ENCODE measurements around the gene TRPM2.

TRPM2 gene

DNA sequence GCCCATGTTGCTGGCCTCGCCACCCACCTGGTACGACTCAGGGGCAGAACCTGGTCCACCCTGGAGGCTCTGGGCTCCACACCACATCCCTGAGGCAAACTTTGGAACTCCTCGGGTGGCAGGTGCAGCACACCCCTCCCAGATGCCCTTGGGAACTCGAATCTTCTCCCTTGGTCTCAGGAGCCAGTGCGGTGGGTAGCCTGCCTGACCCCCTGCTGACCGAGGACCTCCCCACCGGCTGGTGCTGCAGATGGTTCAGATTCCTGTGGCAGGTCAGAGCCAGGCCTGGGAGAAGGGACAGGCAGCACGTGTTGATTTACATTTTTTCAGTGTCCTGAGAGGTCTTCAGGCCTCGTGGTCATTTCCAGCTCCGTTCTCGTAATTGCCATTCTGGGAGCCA lies 7.9 kb upstream of the TRPM2 start:
- no peak for FAIRE-seq
- TF ChIP-seq CTCF (IDR thresholded peaks at IDR 0.05; ENCODE audit: insufficient read depth, missing control alignments), result no peak

GRCh38 chr21:44347911-44348451 lies 5.4 kb upstream of the TRPM2 start:
- DNase-seq (ENCODE audit: insufficient read length, low spot score) (no peak), FAIRE-seq (no peak)
- TF ChIP-seq CTCF (IDR thresholded peaks at IDR 0.05; ENCODE audit: insufficient read depth, missing control alignments), result no peak

More for the DNA sequence above, 7.9 kb upstream of the TRPM2 start:
- no peak for DNase-seq (ENCODE audit: insufficient read length, low spot score)

- TF ChIP-seq CTCF (IDR thresholded peaks at IDR 0.05; ENCODE audit: insufficient read depth, missing control alignments), result no peak
- DNase-seq (ENCODE audit: insufficient read length, low spot score) (no peak), FAIRE-seq (no peak)
These were observed 4.6 kb upstream of the TRPM2 start for GRCh38 chr21:44348861-44349260.

DNA sequence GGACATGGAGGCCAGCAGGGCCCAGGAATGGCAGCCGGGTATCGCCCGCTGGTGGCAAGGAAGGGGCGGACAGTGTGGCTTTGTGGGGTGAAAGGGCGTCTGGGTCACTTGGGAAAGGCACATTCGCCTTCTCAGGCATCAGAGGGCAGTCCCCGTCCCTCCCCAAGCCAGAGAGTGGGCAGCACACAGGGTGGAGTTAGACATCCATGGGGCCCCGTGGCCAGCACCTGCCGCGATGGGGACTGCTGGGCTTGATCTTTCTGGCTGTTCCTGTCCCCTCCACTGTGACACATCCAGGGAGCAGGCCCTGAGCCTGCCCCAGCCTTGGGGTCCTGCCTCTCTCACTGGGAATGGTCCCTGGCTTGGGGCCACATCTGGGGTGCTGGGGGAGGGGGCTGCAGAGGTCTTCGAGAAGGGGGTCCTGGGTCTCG lies 4.0 kb upstream of the TRPM2 start:
- no peak for DNase-seq (ENCODE audit: insufficient read length, low spot score)
- no peak for TF ChIP-seq CTCF (IDR thresholded peaks at IDR 0.05; ENCODE audit: insufficient read depth, missing control alignments)
- FAIRE-seq, result no peak

DNA sequence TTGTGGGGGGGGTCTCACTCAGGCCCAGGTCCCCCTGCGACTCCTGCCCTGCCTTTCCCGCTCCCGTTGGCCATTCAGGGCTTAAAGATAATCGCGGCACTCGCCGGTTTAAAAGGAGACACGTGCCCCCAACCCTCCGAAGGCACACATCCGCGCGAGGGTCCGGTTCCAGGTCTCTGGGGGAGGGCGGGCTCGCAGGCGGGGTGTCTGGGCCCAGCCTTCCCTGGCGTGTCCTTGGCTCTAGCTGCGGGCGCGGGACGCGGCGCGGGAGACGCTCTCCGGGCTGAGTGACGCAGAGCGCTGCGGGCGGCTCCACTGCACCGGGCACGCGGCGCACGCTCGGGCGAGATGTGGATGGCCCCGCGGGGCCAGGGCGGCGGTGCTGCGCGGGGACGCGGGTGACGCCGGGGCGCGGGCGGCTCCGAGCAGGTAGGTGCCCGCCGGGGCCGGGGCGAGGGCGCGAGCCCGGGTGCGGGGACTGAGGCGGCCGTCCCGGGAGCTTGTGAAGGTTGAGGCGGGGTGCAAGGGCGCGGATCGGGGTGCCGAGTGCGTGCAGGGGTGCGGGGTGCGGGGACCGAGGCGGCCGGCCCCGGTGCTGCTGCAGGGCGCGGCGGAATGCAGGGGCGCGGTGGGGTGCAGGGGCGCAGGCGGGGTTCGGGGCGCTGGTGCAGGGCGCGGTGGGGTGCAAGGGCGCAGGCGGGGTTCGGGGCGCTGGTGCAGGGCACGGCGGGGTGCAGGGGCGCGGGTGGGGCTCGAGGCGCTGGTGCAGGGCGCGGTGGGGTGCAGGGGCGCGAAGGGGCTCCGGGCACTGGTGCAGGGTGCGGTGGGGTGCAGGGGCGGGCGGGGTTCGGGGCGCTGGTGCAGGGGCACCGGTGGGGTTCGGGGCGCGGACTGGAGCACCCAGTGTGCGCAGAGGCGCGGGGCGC lies 3.3 kb upstream of the TRPM2 start:
- FAIRE-seq, result no peak
- no peak for DNase-seq (ENCODE audit: insufficient read length, low spot score)
- TF ChIP-seq CTCF (IDR thresholded peaks at IDR 0.05; ENCODE audit: insufficient read depth, missing control alignments), result no peak

DNA sequence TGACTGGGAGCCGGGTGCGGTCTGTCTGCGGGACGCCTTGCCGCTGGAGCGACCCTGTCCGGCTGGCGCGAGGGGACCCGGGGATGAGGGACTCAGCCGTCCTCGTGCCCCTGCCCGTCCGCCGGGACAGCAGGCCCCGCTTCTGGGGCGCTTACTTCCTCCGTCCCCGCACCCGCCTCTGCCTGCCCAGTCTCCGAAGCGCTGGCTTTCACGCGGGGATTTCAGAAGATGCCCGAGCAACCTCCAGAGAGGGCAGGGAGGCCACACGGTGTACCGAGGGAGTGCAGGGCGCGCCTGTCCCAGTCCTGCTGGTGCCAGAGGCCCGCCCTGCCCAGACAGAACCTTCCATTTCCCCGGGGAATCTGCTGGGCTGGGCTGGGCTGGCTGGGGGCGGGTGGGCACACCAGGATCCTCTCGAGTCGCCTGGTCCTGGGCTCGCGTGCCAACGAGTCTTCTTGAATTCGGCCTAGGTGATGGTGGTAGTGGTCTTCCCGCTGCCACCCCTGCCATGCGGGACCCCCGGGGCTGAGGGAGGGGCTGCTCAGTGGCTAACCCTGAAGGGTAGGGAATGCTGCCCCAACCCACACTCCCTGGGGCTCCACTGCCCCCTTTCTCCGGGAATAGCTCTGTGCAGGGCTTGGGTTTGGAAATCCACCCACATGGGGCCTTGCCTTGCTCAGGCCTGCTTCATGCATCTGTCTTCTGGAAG lies 2.5 kb upstream of the TRPM2 start:
- no peak for DNase-seq (ENCODE audit: insufficient read length, low spot score)
- no peak for FAIRE-seq
- TF ChIP-seq CTCF (IDR thresholded peaks at IDR 0.05; ENCODE audit: insufficient read depth, missing control alignments), result no peak
